DND-41 (cell line): Measurements from ENCODE around the gene NBEA.

Experiments used
- ATAC-seq: fragments of 200-7000 bp; cut with Tn5 transposase; 3 replicates; pipeline ENCODE4 v1.9.1; 2021; ENCODE audit warnings: low read depth; ENCODE audit not compliant: insufficient read depth
- DNase-seq: peaks from one replicate; pipeline ENCODE4 v3.0.0-alpha.2; 2020
- H2AFZ ChIP-seq: 2 replicates; pipeline ENCODE4 v1.6.0; 2012; ENCODE audit warnings: low read depth, low read length
- H3K27ac ChIP-seq: 2 replicates; pipeline ENCODE4 v1.5.1; 2012; ENCODE audit warnings: low read length, inconsistent platforms
- H3K27me3 ChIP-seq: fragments of 200-600 bp; sonication (generic); 2 replicates; pipeline ENCODE4 v1.6.0; 2012; ENCODE audit warnings: low read length, mild to moderate bottlenecking, inconsistent platforms; ENCODE audit not compliant: insufficient read depth, poor library complexity
- H3K36me3 ChIP-seq: 2 replicates; pipeline ENCODE4 v1.5.1; 2012; ENCODE audit warnings: low read length, inconsistent platforms; ENCODE audit not compliant: insufficient read depth
- H3K4me1 ChIP-seq: 2 replicates; pipeline ENCODE4 v1.5.1; 2012; ENCODE audit warnings: mild to moderate bottlenecking, low read length; ENCODE audit not compliant: insufficient read depth
- H3K4me2 ChIP-seq: 2 replicates; pipeline ENCODE4 v1.6.0; 2012; ENCODE audit warnings: mild to moderate bottlenecking, moderate library complexity, low read length, inconsistent platforms; ENCODE audit not compliant: insufficient read depth
- H3K4me3 ChIP-seq, 2 experiments: fragments of 200-600 bp in 1 of 2; shearing (Covaris generic) in 1 of 2; 2 replicates each; pipeline ENCODE4 v1.5.1; 2012 to 2016; ENCODE audit warnings: inconsistent platforms in 2 of 2, low read length in 2 of 2, mild to moderate bottlenecking in 2 of 2, low read depth in 1 of 2, moderate library complexity in 1 of 2
- H3K79me2 ChIP-seq: 2 replicates; pipeline ENCODE4 v1.6.0; 2012; ENCODE audit warnings: low read length, inconsistent platforms; ENCODE audit not compliant: insufficient read depth
- H3K9ac ChIP-seq: 2 replicates; pipeline ENCODE4 v1.6.0; 2012; ENCODE audit warnings: low read depth, mild to moderate bottlenecking, inconsistent platforms, low read length, moderate library complexity
- H3K9me3 ChIP-seq: 2 replicates; pipeline ENCODE4 v1.5.1; 2012; ENCODE audit warnings: low read length, moderate library complexity, mild to moderate bottlenecking, inconsistent platforms; ENCODE audit not compliant: insufficient read depth, severe bottlenecking
- H4K20me1 ChIP-seq: 2 replicates; pipeline ENCODE4 v1.6.0; 2012; ENCODE audit warnings: low read length; ENCODE audit not compliant: insufficient read depth
- CTCF ChIP-seq: IDR thresholded peaks from 2 replicates; pipeline ENCODE4 v1.5.1; 2012; ENCODE audit warnings: borderline replicate concordance, low read length, moderate library complexity, mild to moderate bottlenecking; ENCODE audit not compliant: poor library complexity, severe bottlenecking; ENCODE audit errors: extremely low read depth
- EZH2 ChIP-seq: IDR thresholded peaks from 3 replicates; pipeline ENCODE4 v1.6.1; 2012; ENCODE audit warnings: borderline replicate concordance, low read depth, mild to moderate bottlenecking, moderate library complexity, low read length, inconsistent platforms; ENCODE audit not compliant: severe bottlenecking

Gene NBEA

DNA sequence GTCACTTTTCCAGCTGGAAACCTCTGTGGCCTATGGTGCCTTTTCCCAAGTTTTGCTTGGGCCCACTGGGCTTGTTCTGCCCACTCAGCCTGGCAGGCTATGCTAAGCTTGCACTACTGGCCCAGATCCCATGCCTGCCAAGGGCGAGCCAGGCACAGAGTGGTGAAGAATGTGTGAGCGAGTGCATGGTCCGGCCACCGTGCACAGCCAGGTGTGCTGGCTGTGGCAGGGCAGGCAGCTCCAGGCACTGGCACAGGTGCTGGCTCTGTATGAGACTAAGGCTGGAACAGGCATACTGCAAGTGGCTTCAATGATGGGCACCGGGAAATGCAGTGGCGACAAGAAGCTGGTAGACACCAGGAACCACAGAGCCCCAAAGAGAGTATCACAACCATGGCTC lies 584.5 kb downstream of the NBEA start:
- H3K4me1 ChIP-seq = no peaks in the 10 kb centered on the region
- H4K20me1 ChIP-seq = no peaks in the 10 kb centered on the region
- H3K36me3 ChIP-seq = no peaks in the 10 kb centered on the region
- no peak for TF ChIP-seq CTCF
- TF ChIP-seq EZH2 = no peak
- no peak overlapping the region for H3K4me3 ChIP-seq
- no peak overlapping the region for H3K27ac ChIP-seq
- H3K4me2 ChIP-seq = no peak overlapping the region
- no peaks in the 10 kb centered on the region for H3K9me3 ChIP-seq
- ATAC-seq (no peak), DNase-seq (no peak)
- no peaks in the 10 kb centered on the region for H3K79me2 ChIP-seq
- H3K27me3 ChIP-seq = no peaks in the 10 kb centered on the region
- no peak overlapping the region for H2AFZ ChIP-seq
- H3K9ac ChIP-seq = no peak overlapping the region

- Histone ChIP-seq H3K9me3 (no peaks in the 10 kb centered on the region), H2AFZ (no peak overlapping the region), H3K4me2 (no peak overlapping the region), H3K36me3 (no peaks in the 10 kb centered on the region), H3K79me2 (no peaks in the 10 kb centered on the region), H4K20me1 (no peaks in the 10 kb centered on the region), H3K4me1 (no peaks in the 10 kb centered on the region), H3K4me3 (no peak overlapping the region), H3K27me3 (no peaks in the 10 kb centered on the region), H3K9ac (no peak overlapping the region), H3K27ac (no peak overlapping the region)
- no peak for DNase-seq
- TF ChIP-seq CTCF = no peak
- no peak for TF ChIP-seq EZH2
- ATAC-seq = no peak
Measured at GRCh38 chr13:35527451-35527850, 585.4 kb downstream of the NBEA start.

DNA sequence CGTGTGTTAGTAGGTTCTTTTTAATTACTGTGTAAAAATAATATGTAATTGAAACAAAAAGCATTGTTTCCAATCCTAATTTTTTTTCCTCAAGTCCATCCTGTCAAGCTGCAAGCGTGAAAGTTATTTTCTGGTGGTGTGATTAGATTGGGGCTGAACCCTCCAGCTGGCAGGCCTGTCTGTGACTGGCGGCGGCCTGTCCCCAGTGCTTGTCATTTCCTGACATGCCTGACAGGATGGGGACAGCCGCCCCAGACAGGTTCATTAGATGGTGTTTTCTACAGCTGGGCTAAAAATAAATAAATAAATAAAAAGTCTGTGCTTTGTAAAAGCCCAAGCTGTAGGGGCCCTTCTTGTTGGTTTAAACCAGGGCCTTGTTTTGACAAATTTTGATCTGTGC lies 588.1 kb downstream of the NBEA start:
- Histone ChIP-seq H4K20me1 (no peaks in the 10 kb centered on the region), H3K79me2 (no peaks in the 10 kb centered on the region), H3K4me1 (no peaks in the 10 kb centered on the region), H3K27ac (no peak overlapping the region), H3K9ac (no peak overlapping the region), H3K4me2 (no peak overlapping the region), H3K9me3 (no peaks in the 10 kb centered on the region), H3K4me3 (no peak overlapping the region), H3K27me3 (no peaks in the 10 kb centered on the region), H3K36me3 (no peaks in the 10 kb centered on the region), H2AFZ (no peak overlapping the region)
- no peak for ATAC-seq
- no peak for DNase-seq
- TF ChIP-seq CTCF (no peak), EZH2 (no peak)

- Histone ChIP-seq H3K27me3 (no peaks in the 10 kb centered on the region), H3K9me3 (no peaks in the 10 kb centered on the region), H4K20me1 (no peaks in the 10 kb centered on the region), H3K9ac (no peak overlapping the region), H3K27ac (no peak overlapping the region), H3K4me2 (no peak overlapping the region), H3K79me2 (no peaks in the 10 kb centered on the region), H3K4me1 (no peaks in the 10 kb centered on the region), H2AFZ (no peak overlapping the region), H3K36me3 (no peaks in the 10 kb centered on the region), H3K4me3 (no peak overlapping the region)
- no peak for TF ChIP-seq CTCF
- ATAC-seq (no peak), DNase-seq (no peak)
Measured at GRCh38 chr13:35530581-35530980, 588.5 kb downstream of the NBEA start.
